Tibial nerve (tissue), 4 donors: ENCODE results near the gene PKD2L2. TPM values are rescaled to one million over a fixed set of nuclear protein-coding genes. Genes with fewer than 3 reads are reported as not detected.
A peak's percentile ranks its signal among the peaks of the same experiment; 100 is the strongest.

Source experiments
- DNase-seq, 2 donors: peaks; one replicate each; pipeline ENCODE4 v3.0.0-alpha.2; 2019; ENCODE audit warnings: low spot score in 2 of 2
- H3K27ac ChIP-seq, 4 donors: fragments of 200-600 bp; sonication (generic) in 3 of 4; one replicate each; pipeline ENCODE4 v1.5.1; 2017 to 2019; ENCODE audit warnings: mild to moderate bottlenecking in 1 of 4
- H3K27me3 ChIP-seq, 2 donors: fragments of 200-600 bp; sonication (generic) in 1 of 2; one replicate each; pipeline versions ENCODE4 v1.5.1 to v1.6.0; 2017 to 2019
- H3K36me3 ChIP-seq, 3 donors: fragments of 200-600 bp; sonication (generic); one replicate each; pipeline ENCODE4 v1.5.1; 2018 to 2019
- H3K4me1 ChIP-seq, 4 donors: fragments of 200-600 bp; sonication (generic) in 3 of 4; one replicate each; pipeline ENCODE4 v1.5.1; 2017 to 2019
- H3K4me3 ChIP-seq, 4 donors: fragments of 200-600 bp; sonication (generic) in 3 of 4; one replicate each; pipeline ENCODE4 v1.5.1; 2017 to 2019; ENCODE audit warnings: mild to moderate bottlenecking in 1 of 4, moderate library complexity in 1 of 4
- H3K9me3 ChIP-seq, 4 donors: fragments of 200-600 bp; sonication (generic) in 3 of 4; one replicate each; pipeline ENCODE4 v1.5.1; 2017 to 2019
- EP300 ChIP-seq, 2 donors: sonication (generic); formaldehyde crosslinking; IDR thresholded peaks; one replicate each; pipeline ENCODE4 v1.6.1; 2017; ENCODE audit warnings: antibody characterized with exemption in 2 of 2, mild to moderate bottlenecking in 1 of 2
- POLR2A ChIP-seq, 2 donors: fragments of 450-650 bp; IDR thresholded peaks; one replicate each; pipeline ENCODE4 v1.6.1; 2017; ENCODE audit warnings: antibody characterized with exemption in 2 of 2, mild to moderate bottlenecking in 2 of 2, moderate library complexity in 2 of 2
- WGBS, 2 donors: methylation state at CpG; one replicate each; pipeline ENCODE4 v1.1.5; 2018; 5-methylcytosine and 5-hydroxymethylcytosine counted together
- total RNA-seq, 4 donors: library from RNA; depleted of rRNA; stranded (reverse); fragments of >200 nt; gene quantifications; one replicate each; pipeline ENCODE4 v1.1.0, GENCODE V29; 2016
- TF ChIP-seq, protein P1 (sequence below), 5 experiments: fragments of 200-600 bp in 3 of 5; fragments of 450-650 bp in 2 of 5; sonication (generic) in 3 of 5; IDR thresholded peaks; one replicate each; pipeline ENCODE4 v1.5.1; 2016 to 2019; ENCODE audit warnings: antibody characterized with exemption in 5 of 5, mild to moderate bottlenecking in 3 of 5, moderate library complexity in 2 of 5

The PKD2L2 gene
- total RNA-seq, 4 donors from 2014 or later, result not detected

- no peak overlapping the region for H3K4me3 ChIP-seq
- no peaks in the 10 kb centered on the region for H3K27me3 ChIP-seq
- no peaks in the 10 kb centered on the region for H3K9me3 ChIP-seq
- no peak overlapping the region for H3K27ac ChIP-seq
- TF ChIP-seq, protein P1, sequence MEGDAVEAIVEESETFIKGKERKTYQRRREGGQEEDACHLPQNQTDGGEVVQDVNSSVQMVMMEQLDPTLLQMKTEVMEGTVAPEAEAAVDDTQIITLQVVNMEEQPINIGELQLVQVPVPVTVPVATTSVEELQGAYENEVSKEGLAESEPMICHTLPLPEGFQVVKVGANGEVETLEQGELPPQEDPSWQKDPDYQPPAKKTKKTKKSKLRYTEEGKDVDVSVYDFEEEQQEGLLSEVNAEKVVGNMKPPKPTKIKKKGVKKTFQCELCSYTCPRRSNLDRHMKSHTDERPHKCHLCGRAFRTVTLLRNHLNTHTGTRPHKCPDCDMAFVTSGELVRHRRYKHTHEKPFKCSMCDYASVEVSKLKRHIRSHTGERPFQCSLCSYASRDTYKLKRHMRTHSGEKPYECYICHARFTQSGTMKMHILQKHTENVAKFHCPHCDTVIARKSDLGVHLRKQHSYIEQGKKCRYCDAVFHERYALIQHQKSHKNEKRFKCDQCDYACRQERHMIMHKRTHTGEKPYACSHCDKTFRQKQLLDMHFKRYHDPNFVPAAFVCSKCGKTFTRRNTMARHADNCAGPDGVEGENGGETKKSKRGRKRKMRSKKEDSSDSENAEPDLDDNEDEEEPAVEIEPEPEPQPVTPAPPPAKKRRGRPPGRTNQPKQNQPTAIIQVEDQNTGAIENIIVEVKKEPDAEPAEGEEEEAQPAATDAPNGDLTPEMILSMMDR (IDR thresholded peaks at IDR 0.05), result no peak
- no peak for TF ChIP-seq POLR2A (IDR thresholded peaks at IDR 0.05)
- no peak for TF ChIP-seq EP300 (IDR thresholded peaks at IDR 0.05)
- H3K36me3 ChIP-seq, result no peaks in the 10 kb centered on the region
- 85 to 87% methylated on average over 3 of the region's 3 CpGs for WGBS, 2 donors
- no peak for DNase-seq
- H3K4me1 ChIP-seq, result no peaks in the 10 kb centered on the region
These were observed 17.7 kb upstream of the PKD2L2 start for GRCh38 chr5:137871571-137871970.

- WGBS, 2 donors, result 72 to 74% methylated on average over 3 of the region's 3 CpGs
- Histone ChIP-seq H3K9me3 (no peaks in the 10 kb centered on the region), H3K27me3 (no peaks in the 10 kb centered on the region), H3K36me3 (no peaks in the 10 kb centered on the region), H3K4me3 (no peak overlapping the region), H3K27ac (no peak overlapping the region), H3K4me1 (no peaks in the 10 kb centered on the region)
- TF ChIP-seq, protein P1 (IDR thresholded peaks at IDR 0.05), result no peak
- no peak for TF ChIP-seq POLR2A (IDR thresholded peaks at IDR 0.05)
- no peak for TF ChIP-seq EP300 (IDR thresholded peaks at IDR 0.05)
- DNase-seq, result no peak
These were observed 16.8 kb upstream of the PKD2L2 start for GRCh38 chr5:137872466-137872865.

- no peak for TF ChIP-seq POLR2A (IDR thresholded peaks at IDR 0.05)
- TF ChIP-seq EP300 (IDR thresholded peaks at IDR 0.05), result no peak
- TF ChIP-seq, protein P1 (IDR thresholded peaks at IDR 0.05), result no peak
- no peaks in the 10 kb centered on the region for H3K27me3 ChIP-seq
- no peaks in the 10 kb centered on the region for H3K36me3 ChIP-seq
- no peak overlapping the region for H3K27ac ChIP-seq
- H3K4me1 ChIP-seq, result no peaks in the 10 kb centered on the region
- no peak overlapping the region for H3K4me3 ChIP-seq
- no peak for DNase-seq
- H3K9me3 ChIP-seq, result no peaks in the 10 kb centered on the region
These were observed 13.2 kb upstream of the PKD2L2 start for GRCh38 chr5:137876101-137876500.

DNA sequence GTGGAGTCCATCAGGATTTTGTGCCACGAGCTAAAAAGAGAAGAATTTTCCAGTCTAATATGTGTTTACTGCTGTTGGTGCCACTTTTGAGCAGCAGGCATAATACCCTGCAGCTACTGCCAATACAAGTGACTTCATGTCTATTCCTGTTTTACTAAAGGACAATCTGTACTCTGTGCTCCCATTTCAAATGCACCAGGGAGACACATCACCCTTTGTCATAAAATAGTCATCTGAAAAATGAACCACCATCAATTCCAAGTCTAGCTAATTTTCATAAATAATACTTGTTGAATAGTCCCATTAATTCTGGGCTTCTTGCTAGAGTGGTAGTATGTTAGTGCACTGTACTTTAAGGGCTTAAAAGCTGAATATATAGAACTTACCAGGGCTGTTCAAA is 8.9 kb upstream of the PKD2L2 start:
- Histone ChIP-seq H3K4me3 (peak overlapping the region in 2 of 4 donors; percentile 4 to 24), H3K27me3 (no peaks in the 10 kb centered on the region), H3K27ac (peak overlapping the region; percentile 60 to 90 (median 74)), H3K4me1 (no peaks in the 10 kb centered on the region), H3K36me3 (peaks cover 0 to 2% (median 0%) of the 10 kb centered on the region in 3 donors), H3K9me3 (no peaks in the 10 kb centered on the region)
- 25 to 47% methylated on average over 1 of the region's 1 CpG for WGBS, 2 donors
- DNase-seq, result no peak
- TF ChIP-seq, protein P1 (IDR thresholded peaks at IDR 0.05), result no peak
- TF ChIP-seq POLR2A (IDR thresholded peaks at IDR 0.05) (peak in 1 of 2 donors; percentile 45), EP300 (IDR thresholded peaks at IDR 0.05) (peak; percentile 14 to 86)

DNA sequence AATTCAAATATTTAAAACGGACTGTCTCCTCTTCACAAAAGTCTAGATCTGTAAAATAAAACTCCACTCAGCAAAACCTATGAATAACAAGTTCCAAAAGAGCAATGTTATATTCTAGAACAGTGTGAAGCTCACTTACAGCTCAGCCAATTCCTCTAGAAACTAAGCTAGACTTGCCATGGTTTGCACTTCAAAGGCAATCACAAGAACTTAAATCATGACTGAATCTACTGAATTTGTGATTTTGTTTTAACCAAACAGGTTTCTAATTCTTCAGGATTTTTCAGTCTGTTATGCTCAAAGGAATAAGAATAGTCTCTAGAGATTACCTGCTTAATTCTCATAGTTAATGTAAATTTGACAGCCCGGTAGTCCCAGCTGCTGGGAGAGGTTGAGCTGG is 1.4 kb upstream of the PKD2L2 start:
- no peak overlapping the region for H3K4me3 ChIP-seq
- WGBS, 2 donors, result 73 to 79% methylated on average over 2 of the region's 2 CpGs
- DNase-seq, result no peak
- H3K9me3 ChIP-seq, result no peaks in the 10 kb centered on the region
- H3K4me1 ChIP-seq, result peaks cover 0 to 22% (median 2%) of the 10 kb centered on the region in 4 donors
- H3K27me3 ChIP-seq, result no peaks in the 10 kb centered on the region
- peak overlapping the region; percentile 82 to 95 (median 84) for H3K27ac ChIP-seq
- no peak for TF ChIP-seq EP300 (IDR thresholded peaks at IDR 0.05)
- H3K36me3 ChIP-seq, result peaks cover 0 to 2% (median 0%) of the 10 kb centered on the region in 3 donors

DNA sequence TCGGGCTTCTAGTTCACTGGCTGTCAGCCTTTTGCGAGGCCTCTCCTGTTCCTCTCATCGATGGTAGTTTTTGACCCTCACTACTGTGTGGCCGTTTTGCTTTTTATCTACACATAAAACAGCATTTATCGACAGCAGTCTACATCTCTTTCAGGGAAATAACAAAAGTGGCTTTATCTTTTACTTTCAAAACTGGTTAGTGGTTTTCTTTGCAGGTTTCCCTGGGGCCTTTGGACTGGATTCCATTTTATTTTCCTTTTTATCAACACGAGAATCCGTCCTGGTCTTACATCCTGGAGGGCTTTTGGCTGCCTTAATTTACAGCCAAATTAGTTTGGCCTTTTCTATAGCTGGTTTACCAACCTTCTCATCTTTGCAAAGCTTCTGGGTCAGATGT is 793 bp upstream of the PKD2L2 start:
- peak overlapping the region; percentile 82 to 95 (median 84) for H3K27ac ChIP-seq
- peaks cover 0 to 22% (median 2%) of the 10 kb centered on the region in 4 donors for H3K4me1 ChIP-seq
- TF ChIP-seq POLR2A (IDR thresholded peaks at IDR 0.05), result no peak
- no peak for TF ChIP-seq EP300 (IDR thresholded peaks at IDR 0.05)
- TF ChIP-seq, protein P1 (IDR thresholded peaks at IDR 0.05), result no peak
- peak overlapping the region; percentile 38 to 61 (median 46) for H3K4me3 ChIP-seq
- H3K9me3 ChIP-seq, result no peaks in the 10 kb centered on the region
- 27 to 31% methylated on average over 7 of the region's 7 CpGs for WGBS, 2 donors
- no peaks in the 10 kb centered on the region for H3K36me3 ChIP-seq
- no peaks in the 10 kb centered on the region for H3K27me3 ChIP-seq
- no peak for DNase-seq
